ENCODE measurements around the gene BTC. TPM values are rescaled to one million over a fixed set of nuclear protein-coding genes. Genes with fewer than 3 reads are reported as not detected.

The BTC gene
- total and polyA plus RNA-seq, 8 donors: 1.2 to 64.8 (median 6.7) TPM

DNA sequence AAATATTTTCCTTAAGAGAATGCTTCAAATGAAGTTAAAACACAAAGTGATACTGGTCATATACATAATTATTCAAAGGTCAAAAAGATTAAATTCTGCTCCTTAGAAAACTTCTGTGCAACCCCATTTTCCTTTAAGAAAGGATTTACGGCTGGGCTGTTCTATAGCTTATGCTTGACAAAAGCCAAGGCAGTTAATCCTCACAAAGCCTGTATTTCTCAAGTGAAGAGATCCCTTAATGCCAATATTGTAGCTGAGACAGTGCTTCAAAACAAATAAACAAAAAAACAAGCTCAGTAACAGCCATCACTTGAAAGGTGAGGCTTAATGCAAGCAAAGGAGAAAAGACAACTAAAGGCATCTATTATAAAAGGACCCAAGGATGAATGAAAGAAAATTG lies 42.5 kb downstream of the BTC start:
- no peak for DNase-seq
- Histone ChIP-seq H3K27me3 (no peaks in the 10 kb centered on the region), H3K27ac (no peak overlapping the region), H3K9me3 (no peaks in the 10 kb centered on the region), H3K36me3 (peaks cover 0 to 3% (median 0%) of the 10 kb centered on the region in 4 donors), H3K4me1 (peaks cover 0 to 14% (median 5%) of the 10 kb centered on the region in 4 donors), H3K4me3 (no peak overlapping the region)
- TF ChIP-seq POLR2A (IDR thresholded peaks at IDR 0.05): no peak
- TF ChIP-seq CTCF (IDR thresholded peaks at IDR 0.05): no peak
- no peak for TF ChIP-seq EP300 (IDR thresholded peaks at IDR 0.05)
- no peak for TF ChIP-seq POLR2AphosphoS5 (IDR thresholded peaks at IDR 0.05)
- 90 to 96% (median 94%) methylated on average over 1 of the region's 1 CpG for WGBS, 5 donors
- intact Hi-C loops (cut with DNase I; ENCODE audit: low total_unique reads): no loop called here

DNA sequence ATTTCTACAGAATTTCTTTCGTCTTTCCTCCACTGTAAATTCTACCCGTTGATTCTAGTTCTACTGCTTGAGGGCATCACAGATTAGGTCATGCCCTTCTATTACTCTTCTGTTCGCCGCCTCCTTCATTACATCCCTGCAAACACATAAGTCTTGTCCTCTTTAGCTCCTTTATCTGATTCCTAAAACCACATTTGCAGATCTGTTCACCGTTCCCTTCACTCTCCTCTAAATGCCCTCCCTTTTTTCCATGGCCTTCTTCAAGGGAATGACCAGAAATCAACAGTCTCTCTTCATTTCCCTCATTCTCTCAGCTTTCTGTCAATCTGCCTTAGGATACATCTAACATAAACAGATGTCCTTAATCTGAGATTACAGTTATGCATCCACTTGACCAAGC lies 43.1 kb downstream of the BTC start:
- H3K27me3 ChIP-seq: no peaks in the 10 kb centered on the region
- intact Hi-C loops (cut with DNase I; ENCODE audit: low total_unique reads): no loop called here
- TF ChIP-seq EP300 (IDR thresholded peaks at IDR 0.05) (no peak), CTCF (IDR thresholded peaks at IDR 0.05) (no peak), POLR2AphosphoS5 (IDR thresholded peaks at IDR 0.05) (no peak), POLR2A (IDR thresholded peaks at IDR 0.05) (no peak)
- WGBS, 5 donors: 66 to 86% (median 75%) methylated on average over 5 of the region's 5 CpGs
- peaks cover 0 to 5% (median 0%) of the 10 kb centered on the region in 4 donors for H3K36me3 ChIP-seq
- H3K9me3 ChIP-seq: no peaks in the 10 kb centered on the region
- peaks cover 0 to 11% (median 5%) of the 10 kb centered on the region in 4 donors for H3K4me1 ChIP-seq
- no peak overlapping the region for H3K27ac ChIP-seq
- no peak for DNase-seq
- H3K4me3 ChIP-seq: no peak overlapping the region

GRCh38 chr4:74742185-74742584 lies 52.1 kb downstream of the BTC start:
- Histone ChIP-seq H3K9me3 (no peaks in the 10 kb centered on the region), H3K4me1 (no peaks in the 10 kb centered on the region), H3K4me3 (no peak overlapping the region), H3K27me3 (no peaks in the 10 kb centered on the region), H3K36me3 (peaks cover 0 to 5% (median 0%) of the 10 kb centered on the region in 4 donors), H3K27ac (no peak overlapping the region)
- DNase-seq: no peak
- 23 to 41% (median 25%) methylated on average over 1 of the region's 1 CpG for WGBS, 5 donors
- intact Hi-C loops (cut with DNase I; ENCODE audit: low total_unique reads): no loop called here
- TF ChIP-seq CTCF (IDR thresholded peaks at IDR 0.05): no peak
- no peak for TF ChIP-seq POLR2AphosphoS5 (IDR thresholded peaks at IDR 0.05)
- no peak for TF ChIP-seq POLR2A (IDR thresholded peaks at IDR 0.05)
- TF ChIP-seq EP300 (IDR thresholded peaks at IDR 0.05): no peak

- DNase-seq: no peak
- H3K27ac ChIP-seq: no peak overlapping the region
- H3K27me3 ChIP-seq: no peaks in the 10 kb centered on the region
- H3K36me3 ChIP-seq: no peaks in the 10 kb centered on the region
- H3K4me1 ChIP-seq: no peaks in the 10 kb centered on the region
- WGBS, 5 donors: 65 to 71% (median 69%) methylated on average over 3 of the region's 3 CpGs
- intact Hi-C loops (cut with DNase I; ENCODE audit: low total_unique reads): no loop called here
- no peak overlapping the region for H3K4me3 ChIP-seq
- H3K9me3 ChIP-seq: no peaks in the 10 kb centered on the region
- TF ChIP-seq POLR2A (IDR thresholded peaks at IDR 0.05) (no peak), EP300 (IDR thresholded peaks at IDR 0.05) (no peak)
Measured at GRCh38 chr4:74738464-74739143, 55.7 kb downstream of the BTC start.

- WGBS, 5 donors: 64 to 86% (median 81%) methylated on average over 2 of the region's 2 CpGs
- no peak for TF ChIP-seq CTCF (IDR thresholded peaks at IDR 0.05)
- TF ChIP-seq POLR2A (IDR thresholded peaks at IDR 0.05): no peak
- no peak for TF ChIP-seq EP300 (IDR thresholded peaks at IDR 0.05)
- TF ChIP-seq POLR2AphosphoS5 (IDR thresholded peaks at IDR 0.05): no peak
- intact Hi-C loops (cut with DNase I; ENCODE audit: low total_unique reads): no loop called here
- Histone ChIP-seq H3K4me3 (no peak overlapping the region), H3K27me3 (no peaks in the 10 kb centered on the region), H3K36me3 (no peaks in the 10 kb centered on the region), H3K27ac (no peak overlapping the region), H3K9me3 (no peaks in the 10 kb centered on the region), H3K4me1 (no peaks in the 10 kb centered on the region)
- no peak for DNase-seq
Measured at GRCh38 chr4:74734995-74735394, 59.3 kb downstream of the BTC start.

Measured in stomach (tissue), 9 donors.